Keratinocyte (primary cell): ENCODE data around the gene COQ8A. TPM values are rescaled to one million over a fixed set of nuclear protein-coding genes. Genes with fewer than 3 reads are reported as not detected.

Experiments
- DNase-seq: peaks from one replicate; pipeline ENCODE4 v3.0.0-alpha.2; 2011; ENCODE audit warnings: low read depth, missing footprints, low spot score
- FAIRE-seq: peaks from 2 replicates; lab custom pipeline; 2011; peaks lifted over from hg19 to GRCh38; lab: Jason Lieb, UNC
- H2AFZ ChIP-seq: 2 replicates; pipeline ENCODE4 v1.6.0; 2012; ENCODE audit warnings: low read length, control low read depth, inconsistent platforms; ENCODE audit not compliant: control insufficient read depth
- H3K27ac ChIP-seq: 2 replicates; pipeline ENCODE4 v1.5.1; 2011; ENCODE audit warnings: low read length; ENCODE audit not compliant: control insufficient read depth, insufficient read depth
- H3K27me3 ChIP-seq: 3 replicates; pipeline ENCODE4 v1.6.0; 2011; ENCODE audit warnings: low read length; ENCODE audit not compliant: control insufficient read depth, insufficient read depth; ENCODE audit errors: extremely low read depth
- H3K36me3 ChIP-seq, 2 experiments: 2 replicates in 1 of 2; 3 replicates in 1 of 2; pipeline ENCODE4 v1.5.1; 2011; ENCODE audit warnings: low read length in 2 of 2, mild to moderate bottlenecking in 1 of 2; ENCODE audit not compliant: control insufficient read depth in 2 of 2, insufficient read depth in 2 of 2; ENCODE audit errors: extremely low read depth in 1 of 2
- H3K4me1 ChIP-seq: 3 replicates; pipeline ENCODE4 v1.5.1; 2011; ENCODE audit warnings: low read length; ENCODE audit not compliant: control insufficient read depth, insufficient read depth; ENCODE audit errors: extremely low read depth
- H3K4me2 ChIP-seq: 3 replicates; pipeline ENCODE4 v1.6.0; 2011; ENCODE audit warnings: low read depth, low read length; ENCODE audit not compliant: control insufficient read depth, insufficient read depth; ENCODE audit errors: extremely low read depth
- H3K4me3 ChIP-seq, 3 experiments: fragments of 200-600 bp in 1 of 3; sonication (generic) in 1 of 3; 2 replicates in 2 of 3; 3 replicates in 1 of 3; pipeline ENCODE4 v1.5.1; 2011 to 2016; ENCODE audit warnings: low read length in 3 of 3, mild to moderate bottlenecking in 3 of 3, control low read depth in 2 of 3, inconsistent platforms in 1 of 3, low read depth in 1 of 3, mixed read lengths in 1 of 3, mixed run types in 1 of 3, moderate library complexity in 1 of 3; ENCODE audit not compliant: control insufficient read depth in 2 of 3, insufficient read depth in 2 of 3; ENCODE audit errors: extremely low read depth in 1 of 3
- H3K79me2 ChIP-seq: 2 replicates; pipeline ENCODE4 v1.6.0; 2012; ENCODE audit warnings: low read length; ENCODE audit not compliant: control insufficient read depth, insufficient read depth
- H3K9ac ChIP-seq: 3 replicates; pipeline ENCODE4 v1.6.0; 2011; ENCODE audit warnings: low read length; ENCODE audit not compliant: control insufficient read depth, insufficient read depth; ENCODE audit errors: extremely low read depth
- H3K9me1 ChIP-seq: 3 replicates; pipeline ENCODE4 v1.6.0; 2011; ENCODE audit warnings: low read length; ENCODE audit not compliant: control insufficient read depth, insufficient read depth; ENCODE audit errors: extremely low read depth
- H3K9me3 ChIP-seq: 2 replicates; pipeline ENCODE4 v1.5.1; 2012; ENCODE audit warnings: low read depth, low read length; ENCODE audit not compliant: control insufficient read depth
- H4K20me1 ChIP-seq: 3 replicates; pipeline ENCODE4 v1.6.0; 2011; ENCODE audit warnings: low read length; ENCODE audit not compliant: control insufficient read depth, insufficient read depth; ENCODE audit errors: extremely low read depth
- CTCF ChIP-seq, 3 experiments: IDR thresholded peaks in 1 of 3; conservative IDR thresholded peaks in 1 of 3; optimal IDR thresholded peaks in 1 of 3; 2 replicates in 2 of 3; 3 replicates in 1 of 3; pipeline versions ENCODE3 to v1.5.1; 2011; ENCODE audit warnings: low read length in 3 of 3, mild to moderate bottlenecking in 3 of 3, moderate library complexity in 2 of 3, control low read depth in 1 of 3, inconsistent platforms in 1 of 3; ENCODE audit not compliant: insufficient read depth in 2 of 3; ENCODE audit errors: extremely low read depth in 1 of 3
- EZH2 ChIP-seq: IDR thresholded peaks from one replicate; pipeline ENCODE4 v1.6.1; 2012; ENCODE audit warnings: inconsistent platforms, mild to moderate bottlenecking, low read length, moderate library complexity
- dilution Hi-C: fragments of 300-500 bp; cut with MboI; formaldehyde crosslinking; loops from one replicate; pipeline ENCODE4 v1.7.0; 2020; ENCODE audit warnings: low sequenced_read_pairs; ENCODE audit not compliant: extremely low pct_ligation_motif_present
- polyA plus RNA-seq, 5 experiments: library from polyadenylated mRNA; depleted of rRNA in 3 of 5; stranded (reverse) in 3 of 5; stranded (forward) in 1 of 5; unstranded in 1 of 5; fragments of >200 nt; gene quantifications; 1 replicate in 1 of 5; 2 replicates in 3 of 5; 3 replicates in 1 of 5; pipeline versions ENCODE4 v1.2.1 to v1.2.3, GENCODE V29; 2011 to 2012; ENCODE audit warnings: missing spikeins in 2 of 5, low read depth in 1 of 5, low replicate concordance in 1 of 5

The COQ8A gene
- polyA plus RNA-seq, 1 donor (not counting 4 experiments of a cell fraction or from before 2014, with no cell fraction given): 3.8 TPM

- Histone ChIP-seq H3K27ac (no peak overlapping the region), H3K9me1 (no peaks in the 10 kb centered on the region), H2AFZ (no peak overlapping the region), H3K4me3 (no peak overlapping the region), H3K4me2 (no peak overlapping the region), H3K36me3 (no peaks in the 10 kb centered on the region), H3K9me3 (no peaks in the 10 kb centered on the region), H3K27me3 (no peaks in the 10 kb centered on the region), H3K9ac (no peak overlapping the region), H4K20me1 (no peaks in the 10 kb centered on the region), H3K79me2 (no peaks in the 10 kb centered on the region), H3K4me1 (no peaks in the 10 kb centered on the region)
- DNase-seq: no peak
- no peak for TF ChIP-seq EZH2
- dilution Hi-C loops: no loop called here
- no peak for FAIRE-seq
These were observed 26.6 kb downstream of the COQ8A start for GRCh38 chr1:226966683-226967082.

- Histone ChIP-seq H3K79me2 (no peaks in the 10 kb centered on the region), H3K36me3 (no peaks in the 10 kb centered on the region), H3K27me3 (no peaks in the 10 kb centered on the region), H4K20me1 (no peaks in the 10 kb centered on the region), H3K9me1 (no peaks in the 10 kb centered on the region), H2AFZ (no peak overlapping the region), H3K9me3 (no peaks in the 10 kb centered on the region), H3K9ac (no peak overlapping the region), H3K27ac (no peak overlapping the region), H3K4me1 (no peaks in the 10 kb centered on the region), H3K4me2 (no peak overlapping the region), H3K4me3 (no peak overlapping the region)
- FAIRE-seq (peak; percentile 39), DNase-seq (no peak)
- dilution Hi-C loops: no loop called here
- TF ChIP-seq EZH2: no peak
- TF ChIP-seq CTCF (optimal IDR thresholded peaks at IDR 0.05 in 1 of 3, IDR thresholded peaks at IDR 0.05 in 1 of 3, conservative IDR thresholded peaks at IDR 0.05 in 1 of 3; ENCODE audit: extremely low read depth in 1 of 3, insufficient read depth in 2 of 3, low read length in 3 of 3): no peak
These were observed 27.6 kb downstream of the COQ8A start for GRCh38 chr1:226967665-226968064.

GRCh38 chr1:226971765-226972164 lies 31.7 kb downstream of the COQ8A start:
- no peak for DNase-seq
- Histone ChIP-seq H3K9ac (no peak overlapping the region), H3K9me1 (no peaks in the 10 kb centered on the region), H4K20me1 (no peaks in the 10 kb centered on the region), H3K27me3 (no peaks in the 10 kb centered on the region), H3K4me1 (peaks cover 9% of the 10 kb centered on the region), H3K4me3 (no peak overlapping the region), H3K27ac (no peak overlapping the region), H3K4me2 (no peak overlapping the region), H3K36me3 (no peaks in the 10 kb centered on the region), H3K79me2 (no peaks in the 10 kb centered on the region), H2AFZ (no peak overlapping the region), H3K9me3 (no peaks in the 10 kb centered on the region)
- dilution Hi-C loops: no loop called here
- FAIRE-seq: no peak
- TF ChIP-seq CTCF (optimal IDR thresholded peaks at IDR 0.05 in 1 of 3, IDR thresholded peaks at IDR 0.05 in 1 of 3, conservative IDR thresholded peaks at IDR 0.05 in 1 of 3; ENCODE audit: extremely low read depth in 1 of 3, insufficient read depth in 2 of 3, low read length in 3 of 3): no peak
- TF ChIP-seq EZH2: no peak
